OCI-LY1 (cell line): ENCODE results near the gene TSPAN4.

Experiments used
- H2AFZ ChIP-seq: fragments of 200-600 bp; sonication (generic), shearing (Covaris generic); 2 replicates; pipeline ENCODE4 v1.6.0; 2014; ENCODE audit warnings: antibody characterized with exemption, mild to moderate bottlenecking, low read length
- H3F3A ChIP-seq: fragments of 200-600 bp; sonication (generic), shearing (Covaris generic); 2 replicates; pipeline ENCODE4 v1.6.0; 2014; ENCODE audit warnings: mild to moderate bottlenecking, antibody characterized with exemption, low read length, moderate library complexity; ENCODE audit not compliant: insufficient read depth
- H3K27ac ChIP-seq: fragments of 200-600 bp; sonication (generic); 2 replicates; pipeline ENCODE4 v1.5.1; 2014; ENCODE audit warnings: low read length, mixed run types, mild to moderate bottlenecking, low read depth; ENCODE audit not compliant: poor library complexity, severe bottlenecking
- H3K27me3 ChIP-seq: fragments of 200-600 bp; sonication (generic); 2 replicates; pipeline ENCODE4 v1.6.0; 2014; ENCODE audit warnings: antibody characterized with exemption, mild to moderate bottlenecking, low read length, moderate library complexity; ENCODE audit not compliant: insufficient read depth
- H3K36me3 ChIP-seq: fragments of 200-600 bp; sonication (generic); 2 replicates; pipeline ENCODE4 v1.6.1; 2014; ENCODE audit warnings: mild to moderate bottlenecking, antibody characterized with exemption, low read length, moderate library complexity, mixed read lengths; ENCODE audit not compliant: insufficient read depth
- H3K4me1 ChIP-seq: fragments of 200-600 bp; sonication (generic); 2 replicates; pipeline ENCODE4 v1.5.1; 2014; ENCODE audit warnings: mild to moderate bottlenecking, low read length, moderate library complexity; ENCODE audit not compliant: insufficient read depth, severe bottlenecking
- H3K4me2 ChIP-seq: fragments of 200-600 bp; sonication (generic), shearing (Covaris generic); 2 replicates; pipeline ENCODE4 v1.6.1; 2014; ENCODE audit warnings: low read length
- H3K4me3 ChIP-seq: fragments of 200-600 bp; sonication (generic); 2 replicates; pipeline ENCODE4 v1.5.1; 2014; ENCODE audit warnings: low read length, low read depth, mild to moderate bottlenecking, mixed read lengths; ENCODE audit not compliant: poor library complexity, severe bottlenecking
- H3K79me2 ChIP-seq: fragments of 200-600 bp; shearing (Covaris generic); 2 replicates; pipeline ENCODE4 v1.6.1; 2016; ENCODE audit warnings: mixed run types, low read length, mixed read lengths; ENCODE audit not compliant: insufficient read depth
- H3K9ac ChIP-seq: fragments of 200-600 bp; sonication (generic), shearing (Covaris generic); 2 replicates; pipeline ENCODE4 v1.6.1; 2014; ENCODE audit warnings: mild to moderate bottlenecking, low read length, mixed read lengths
- H3K9me2 ChIP-seq: fragments of 200-600 bp; sonication (generic), shearing (Covaris generic); 2 replicates; pipeline ENCODE4 v1.6.1; 2014; ENCODE audit warnings: low read depth, mild to moderate bottlenecking, low read length, mixed read lengths
- H3K9me3 ChIP-seq: fragments of 200-600 bp; shearing (Covaris generic); 2 replicates; pipeline ENCODE4 v1.6.1; 2014; ENCODE audit warnings: low read length, mixed read lengths
- H4K20me1 ChIP-seq: fragments of 200-600 bp; sonication (generic), shearing (Covaris generic); 2 replicates; pipeline ENCODE4 v1.6.0; 2016; ENCODE audit warnings: mild to moderate bottlenecking, low read length; ENCODE audit not compliant: insufficient read depth
- EZH2 ChIP-seq: fragments of 200-600 bp; sonication (generic), shearing (Covaris generic); IDR thresholded peaks from 2 replicates; pipeline ENCODE4 v1.8.0; 2017; ENCODE audit warnings: borderline replicate concordance, mixed run types, mild to moderate bottlenecking, antibody characterized with exemption, low read length, moderate library complexity, mixed read lengths
- TF ChIP-seq, protein P1 (sequence below): fragments of 200-600 bp; sonication (generic), shearing (Covaris generic); IDR thresholded peaks from 2 replicates; pipeline ENCODE4 v1.5.1; 2017; ENCODE audit warnings: mild to moderate bottlenecking, antibody characterized with exemption, low read length, moderate library complexity, mixed read lengths

TSPAN4 gene

DNA sequence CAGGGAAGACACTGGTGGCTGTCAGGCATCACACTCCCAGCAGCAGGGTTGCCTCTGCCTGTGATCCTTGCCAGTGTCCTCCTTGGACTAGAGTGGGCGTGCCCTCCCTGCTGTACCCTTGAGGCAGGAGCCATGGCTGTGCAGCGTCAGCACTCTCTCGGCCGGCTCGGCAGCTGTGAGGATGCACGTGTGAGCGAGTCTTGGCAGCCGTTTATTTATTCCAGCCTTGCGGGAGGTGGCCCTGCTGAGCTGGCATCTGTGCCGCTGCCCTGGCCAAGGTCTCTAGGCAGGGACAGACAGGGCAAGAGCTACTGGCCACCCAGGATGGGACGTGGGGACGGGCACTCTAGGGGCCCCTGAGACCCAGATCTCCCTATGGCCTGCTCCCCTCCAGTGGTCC, 33.9 kb downstream of the TSPAN4 start:
- no peaks in the 10 kb centered on the region for H3K9me3 ChIP-seq
- no peak for TF ChIP-seq EZH2
- no peak overlapping the region for H3K4me3 ChIP-seq
- no peak overlapping the region for H3K27ac ChIP-seq
- no peaks in the 10 kb centered on the region for H3K9me2 ChIP-seq
- H2AFZ ChIP-seq = no peak overlapping the region
- no peaks in the 10 kb centered on the region for H3K27me3 ChIP-seq
- peaks cover 11% of the 10 kb centered on the region for H3K36me3 ChIP-seq
- no peaks in the 10 kb centered on the region for H3K79me2 ChIP-seq
- H3K9ac ChIP-seq = no peak overlapping the region
- H3K4me1 ChIP-seq = no peaks in the 10 kb centered on the region
- H3K4me2 ChIP-seq = no peak overlapping the region
- H4K20me1 ChIP-seq = no peaks in the 10 kb centered on the region
- no peaks in the 10 kb centered on the region for H3F3A ChIP-seq

DNA sequence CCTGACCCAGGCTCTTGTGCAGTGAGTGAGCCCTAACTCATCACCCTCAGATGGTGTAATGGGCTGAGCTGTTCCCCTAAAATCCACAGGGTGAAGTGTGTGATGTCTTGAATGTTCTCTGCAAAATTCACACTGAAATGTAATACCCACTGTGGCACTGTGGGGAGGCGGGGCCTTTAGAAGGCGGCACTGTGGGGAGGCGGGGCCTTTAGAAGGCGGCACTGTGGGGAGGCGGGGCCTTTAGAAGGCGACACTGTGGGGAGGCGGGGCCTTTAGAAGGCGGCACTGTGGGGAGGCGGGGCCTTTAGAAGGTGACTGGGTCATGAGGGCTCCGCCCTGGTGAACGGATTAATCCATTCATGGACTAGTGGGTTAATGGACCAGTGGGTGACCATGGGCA, 34.9 kb downstream of the TSPAN4 start:
- Histone ChIP-seq H3K27ac (no peak overlapping the region), H3K4me1 (no peaks in the 10 kb centered on the region), H3K9me3 (no peaks in the 10 kb centered on the region), H3K27me3 (no peaks in the 10 kb centered on the region), H3K4me3 (no peak overlapping the region), H4K20me1 (no peaks in the 10 kb centered on the region), H2AFZ (no peak overlapping the region), H3K4me2 (no peak overlapping the region), H3K79me2 (no peaks in the 10 kb centered on the region), H3F3A (no peaks in the 10 kb centered on the region), H3K9ac (no peak overlapping the region), H3K36me3 (peaks cover 13% of the 10 kb centered on the region), H3K9me2 (no peaks in the 10 kb centered on the region)
- TF ChIP-seq, protein P1, sequence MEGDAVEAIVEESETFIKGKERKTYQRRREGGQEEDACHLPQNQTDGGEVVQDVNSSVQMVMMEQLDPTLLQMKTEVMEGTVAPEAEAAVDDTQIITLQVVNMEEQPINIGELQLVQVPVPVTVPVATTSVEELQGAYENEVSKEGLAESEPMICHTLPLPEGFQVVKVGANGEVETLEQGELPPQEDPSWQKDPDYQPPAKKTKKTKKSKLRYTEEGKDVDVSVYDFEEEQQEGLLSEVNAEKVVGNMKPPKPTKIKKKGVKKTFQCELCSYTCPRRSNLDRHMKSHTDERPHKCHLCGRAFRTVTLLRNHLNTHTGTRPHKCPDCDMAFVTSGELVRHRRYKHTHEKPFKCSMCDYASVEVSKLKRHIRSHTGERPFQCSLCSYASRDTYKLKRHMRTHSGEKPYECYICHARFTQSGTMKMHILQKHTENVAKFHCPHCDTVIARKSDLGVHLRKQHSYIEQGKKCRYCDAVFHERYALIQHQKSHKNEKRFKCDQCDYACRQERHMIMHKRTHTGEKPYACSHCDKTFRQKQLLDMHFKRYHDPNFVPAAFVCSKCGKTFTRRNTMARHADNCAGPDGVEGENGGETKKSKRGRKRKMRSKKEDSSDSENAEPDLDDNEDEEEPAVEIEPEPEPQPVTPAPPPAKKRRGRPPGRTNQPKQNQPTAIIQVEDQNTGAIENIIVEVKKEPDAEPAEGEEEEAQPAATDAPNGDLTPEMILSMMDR = no peak
- TF ChIP-seq EZH2 = no peak

DNA sequence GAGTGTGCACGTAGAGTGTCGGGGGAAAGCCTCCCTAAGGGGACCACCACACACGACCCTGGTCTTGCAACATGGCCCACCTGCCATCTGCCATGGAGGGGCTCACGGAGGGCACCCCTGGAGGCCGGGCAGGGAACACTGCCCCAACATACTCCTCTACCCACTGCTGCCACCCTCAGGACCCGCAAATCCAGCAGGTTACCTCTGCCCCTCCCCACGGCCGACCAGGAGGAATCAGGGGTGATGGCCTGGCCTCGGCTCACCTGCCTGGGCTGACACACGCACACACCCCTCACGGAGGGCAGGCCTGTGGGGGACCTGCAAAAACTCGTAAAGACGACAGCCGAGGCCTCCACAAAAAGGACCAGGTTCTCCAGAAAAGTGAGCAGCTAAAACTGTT, 37.8 kb downstream of the TSPAN4 start:
- Histone ChIP-seq H3K9me3 (no peaks in the 10 kb centered on the region), H3K27me3 (no peaks in the 10 kb centered on the region), H3K4me1 (no peaks in the 10 kb centered on the region), H3K36me3 (peaks cover 16% of the 10 kb centered on the region), H2AFZ (no peak overlapping the region), H4K20me1 (no peaks in the 10 kb centered on the region), H3K4me2 (no peak overlapping the region), H3K79me2 (no peaks in the 10 kb centered on the region), H3K9ac (no peak overlapping the region), H3K27ac (no peak overlapping the region), H3K4me3 (no peak overlapping the region), H3F3A (no peaks in the 10 kb centered on the region), H3K9me2 (no peaks in the 10 kb centered on the region)
- TF ChIP-seq, protein P1 = no peak
- no peak for TF ChIP-seq EZH2

DNA sequence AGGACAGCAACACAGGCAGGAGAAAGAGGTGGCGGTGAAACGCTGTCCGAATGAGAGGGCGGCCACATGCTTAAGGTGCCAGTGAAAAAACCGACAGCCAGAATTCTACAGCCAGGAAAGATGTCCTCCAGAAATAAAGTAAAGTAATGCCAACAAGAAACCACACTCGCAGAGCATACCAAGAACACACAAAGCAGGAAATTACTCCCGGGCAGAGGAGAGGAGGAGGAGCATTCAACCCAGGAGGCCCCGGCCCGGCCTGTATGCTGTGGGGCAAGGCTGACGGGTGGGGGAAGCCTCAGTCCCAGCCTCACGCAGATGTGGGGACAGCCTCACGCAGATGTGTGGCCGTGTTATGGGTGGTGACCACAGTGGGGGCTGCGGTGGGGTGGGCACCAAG, 39.9 kb downstream of the TSPAN4 start:
- Histone ChIP-seq H3K4me3 (no peak overlapping the region), H3K4me1 (no peaks in the 10 kb centered on the region), H4K20me1 (no peaks in the 10 kb centered on the region), H3K9me2 (no peaks in the 10 kb centered on the region), H3K27me3 (no peaks in the 10 kb centered on the region), H3K4me2 (no peak overlapping the region), H3K79me2 (no peaks in the 10 kb centered on the region), H2AFZ (no peak overlapping the region), H3F3A (no peaks in the 10 kb centered on the region), H3K9me3 (no peaks in the 10 kb centered on the region), H3K27ac (no peak overlapping the region), H3K9ac (no peak overlapping the region), H3K36me3 (peaks cover 16% of the 10 kb centered on the region; the same call in 1 of the 2 replicates)
- TF ChIP-seq, protein P1 = no peak
- no peak for TF ChIP-seq EZH2
